Astrocyte (in vitro differentiated cells and primary cell): ENCODE data around the gene UQCC2. TPM values are rescaled to one million over a fixed set of nuclear protein-coding genes. Genes with fewer than 3 reads are reported as not detected.

ENCODE experiments used
- DNase-seq: peaks from one replicate; pipeline ENCODE4 v3.0.0-alpha.2; 2010; ENCODE audit warnings: low read depth
- FAIRE-seq: peaks from 2 replicates; lab custom pipeline; 2011; peaks lifted over from hg19 to GRCh38; lab: Jason Lieb, UNC
- H2AFZ ChIP-seq: 2 replicates; pipeline ENCODE4 v1.6.0; 2012; ENCODE audit warnings: low read depth, low read length, inconsistent platforms
- H3K27ac ChIP-seq: 2 replicates; pipeline ENCODE4 v1.5.1; 2011; ENCODE audit warnings: low read depth, low read length, inconsistent platforms
- H3K27me3 ChIP-seq: 2 replicates; pipeline ENCODE4 v1.6.0; 2011; ENCODE audit warnings: low read length, inconsistent platforms; ENCODE audit not compliant: insufficient read depth
- H3K36me3 ChIP-seq: 2 replicates; pipeline ENCODE4 v1.5.1; 2011; ENCODE audit warnings: low read length, inconsistent platforms; ENCODE audit not compliant: insufficient read depth
- H3K4me1 ChIP-seq: 2 replicates; pipeline ENCODE4 v1.5.1; 2011; ENCODE audit warnings: low read length, inconsistent platforms; ENCODE audit not compliant: insufficient read depth
- H3K4me2 ChIP-seq: 2 replicates; pipeline ENCODE4 v1.6.0; 2012; ENCODE audit warnings: low read length, inconsistent platforms
- H3K4me3 ChIP-seq: 2 replicates; pipeline ENCODE4 v1.5.1; 2011; ENCODE audit warnings: low read depth, mild to moderate bottlenecking, low read length, inconsistent platforms; ENCODE audit not compliant: insufficient read depth
- H3K79me2 ChIP-seq: 2 replicates; pipeline ENCODE4 v1.6.0; 2012; ENCODE audit warnings: mild to moderate bottlenecking, low read length, inconsistent platforms; ENCODE audit not compliant: insufficient read depth
- H3K9ac ChIP-seq: 2 replicates; pipeline ENCODE4 v1.6.0; 2012; ENCODE audit warnings: mild to moderate bottlenecking, low read length, inconsistent platforms
- H3K9me3 ChIP-seq: 2 replicates; pipeline ENCODE4 v1.5.1; 2012; ENCODE audit warnings: low read depth, mild to moderate bottlenecking, low read length, inconsistent platforms; ENCODE audit not compliant: insufficient read depth
- H4K20me1 ChIP-seq: 2 replicates; pipeline ENCODE4 v1.6.0; 2012; ENCODE audit warnings: low read length, inconsistent platforms; ENCODE audit not compliant: insufficient read depth
- H3K27ac Mint-ChIP-seq: one replicate; pipeline ENCODE4 v1.8.0; 2021; ENCODE audit warnings: mild to moderate bottlenecking, mixed read lengths; ENCODE audit not compliant: unreplicated experiment
- H3K27me3 Mint-ChIP-seq: one replicate; pipeline ENCODE4 v1.8.0; 2021; ENCODE audit warnings: low read depth, mixed read lengths; ENCODE audit not compliant: unreplicated experiment
- H3K36me3 Mint-ChIP-seq: one replicate; pipeline ENCODE4 v1.8.0; 2021; ENCODE audit warnings: low read depth, mixed read lengths; ENCODE audit not compliant: unreplicated experiment
- H3K4me1 Mint-ChIP-seq: one replicate; pipeline ENCODE4 v1.8.0; 2021; ENCODE audit warnings: low read depth, mixed read lengths; ENCODE audit not compliant: unreplicated experiment
- H3K4me3 Mint-ChIP-seq: one replicate; pipeline ENCODE4 v1.8.0; 2021; ENCODE audit warnings: mild to moderate bottlenecking, moderate library complexity, mixed read lengths; ENCODE audit not compliant: unreplicated experiment
- H3K9me3 Mint-ChIP-seq: one replicate; pipeline ENCODE4 v1.8.0; 2021; ENCODE audit warnings: mild to moderate bottlenecking, mixed read lengths; ENCODE audit not compliant: unreplicated experiment
- CTCF ChIP-seq: IDR thresholded peaks from 2 replicates; pipeline ENCODE4 v1.5.1; 2011; ENCODE audit warnings: low read depth, mild to moderate bottlenecking, inconsistent platforms, low read length, moderate library complexity; ENCODE audit not compliant: insufficient read depth
- EZH2 ChIP-seq: IDR thresholded peaks from 2 replicates; pipeline ENCODE4 v1.6.1; 2012; ENCODE audit warnings: mild to moderate bottlenecking, low read length, inconsistent platforms; ENCODE audit not compliant: insufficient read depth
- total RNA-seq: library from RNA; stranded (reverse); gene quantifications from 2 replicates; pipeline ENCODE4 v1.2.1, GENCODE V29; 2021

UQCC2 gene
- total RNA-seq, 1 donor from 2014 or later: 70.2 TPM

- peaks cover 14% of the 10 kb centered on the region for H3K27me3 Mint-ChIP-seq
- Histone ChIP-seq H3K4me3 (no peak overlapping the region), H2AFZ (no peak overlapping the region), H3K4me2 (no peak overlapping the region), H3K4me1 (no peaks in the 10 kb centered on the region), H3K9me3 (no peaks in the 10 kb centered on the region), H3K27me3 (peaks cover 8% of the 10 kb centered on the region), H4K20me1 (no peaks in the 10 kb centered on the region), H3K36me3 (no peaks in the 10 kb centered on the region), H3K79me2 (no peaks in the 10 kb centered on the region), H3K9ac (no peak overlapping the region), H3K27ac (no peak overlapping the region)
- no peak overlapping the region for H3K4me3 Mint-ChIP-seq
- TF ChIP-seq CTCF (no peak), EZH2 (no peak)
- peaks cover 2% of the 10 kb centered on the region for H3K9me3 Mint-ChIP-seq
- FAIRE-seq (no peak), DNase-seq (no peak)
- H3K27ac Mint-ChIP-seq: no peak overlapping the region
- peaks cover 15% of the 10 kb centered on the region for H3K4me1 Mint-ChIP-seq
- H3K36me3 Mint-ChIP-seq: no peaks in the 10 kb centered on the region
Measured at GRCh38 chr6:33732385-33732784, 20.9 kb upstream of the UQCC2 start.

GRCh38 chr6:33731751-33732282 lies 20.3 kb upstream of the UQCC2 start:
- no peak overlapping the region for H3K9ac ChIP-seq
- H3K9me3 Mint-ChIP-seq: peaks cover 2% of the 10 kb centered on the region
- FAIRE-seq (no peak), DNase-seq (no peak)
- no peak overlapping the region for H3K4me2 ChIP-seq
- no peaks in the 10 kb centered on the region for H3K36me3 ChIP-seq
- H3K27me3 Mint-ChIP-seq: peaks cover 16% of the 10 kb centered on the region
- H3K27ac ChIP-seq: no peak overlapping the region
- no peak overlapping the region for H3K4me3 ChIP-seq
- peaks cover 8% of the 10 kb centered on the region for H3K27me3 ChIP-seq
- H3K4me1 Mint-ChIP-seq: peaks cover 15% of the 10 kb centered on the region
- H3K4me3 Mint-ChIP-seq: peak overlapping the region; percentile 54
- TF ChIP-seq CTCF (no peak), EZH2 (no peak)
- no peaks in the 10 kb centered on the region for H3K36me3 Mint-ChIP-seq
- H3K27ac Mint-ChIP-seq: no peak overlapping the region
- no peaks in the 10 kb centered on the region for H3K79me2 ChIP-seq
- H3K4me1 ChIP-seq: no peaks in the 10 kb centered on the region
- H4K20me1 ChIP-seq: no peaks in the 10 kb centered on the region
- no peak overlapping the region for H2AFZ ChIP-seq
- H3K9me3 ChIP-seq: no peaks in the 10 kb centered on the region

GRCh38 chr6:33731035-33731434 lies 19.5 kb upstream of the UQCC2 start:
- Histone ChIP-seq H3K4me2 (no peak overlapping the region), H3K9ac (no peak overlapping the region), H4K20me1 (no peaks in the 10 kb centered on the region), H2AFZ (no peak overlapping the region), H3K9me3 (no peaks in the 10 kb centered on the region), H3K36me3 (no peaks in the 10 kb centered on the region), H3K4me1 (no peaks in the 10 kb centered on the region), H3K27me3 (peaks cover 8% of the 10 kb centered on the region), H3K4me3 (no peak overlapping the region), H3K79me2 (no peaks in the 10 kb centered on the region), H3K27ac (no peak overlapping the region)
- H3K27me3 Mint-ChIP-seq: peaks cover 21% of the 10 kb centered on the region
- TF ChIP-seq CTCF (no peak), EZH2 (no peak)
- peaks cover 15% of the 10 kb centered on the region for H3K4me1 Mint-ChIP-seq
- DNase-seq (no peak), FAIRE-seq (no peak)
- H3K4me3 Mint-ChIP-seq: no peak overlapping the region
- peaks cover 2% of the 10 kb centered on the region for H3K9me3 Mint-ChIP-seq
- no peaks in the 10 kb centered on the region for H3K36me3 Mint-ChIP-seq
- H3K27ac Mint-ChIP-seq: no peak overlapping the region
